Activated CD4-positive, alpha-beta T cell treated with anti-CD3 and anti-CD28 coated beads for 1 hour (primary cell): ENCODE measurements around the gene FRS2.

Source experiments
- DNase-seq: peaks from one replicate; pipeline ENCODE4 v3.0.0-alpha.2; 2020

FRS2 gene

GRCh38 chr12:69466867-69467266, 3.3 kb upstream of the FRS2 start:
- DNase-seq = no peak

- no peak for DNase-seq
These were observed 2.8 kb upstream of the FRS2 start for GRCh38 chr12:69467366-69467765.

- no peak for DNase-seq
These were observed 1.8 kb upstream of the FRS2 start for GRCh38 chr12:69468237-69469026.

GRCh38 chr12:69469854-69470188, 367 bp upstream of the FRS2 start:
- no peak for DNase-seq

GRCh38 chr12:69471076-69471430, 865 bp downstream of the FRS2 start:
- no peak for DNase-seq

GRCh38 chr12:69471667-69472385, 1.6 kb downstream of the FRS2 start:
- no peak for DNase-seq

GRCh38 chr12:69473262-69473661, 3.1 kb downstream of the FRS2 start:
- no peak for DNase-seq

- no peak for DNase-seq
These were observed 4.3 kb downstream of the FRS2 start for GRCh38 chr12:69474456-69474855.

- no peak for DNase-seq
These were observed 5.2 kb downstream of the FRS2 start for GRCh38 chr12:69475237-69475975.

GRCh38 chr12:69476276-69477017, 6.3 kb downstream of the FRS2 start:
- no peak for DNase-seq

GRCh38 chr12:69479675-69480074, 9.5 kb downstream of the FRS2 start:
- DNase-seq = no peak

- no peak for DNase-seq
These were observed 10.5 kb downstream of the FRS2 start for GRCh38 chr12:69480698-69481097.

- no peak for DNase-seq
These were observed 10.9 kb downstream of the FRS2 start for GRCh38 chr12:69481133-69481532.

GRCh38 chr12:69483700-69484099, 13.5 kb downstream of the FRS2 start:
- DNase-seq = no peak

- DNase-seq = no peak
These were observed 14.2 kb downstream of the FRS2 start for GRCh38 chr12:69484428-69484827.

- DNase-seq = no peak
These were observed 20.9 kb downstream of the FRS2 start for GRCh38 chr12:69490920-69491643.

GRCh38 chr12:69492739-69493138, 22.6 kb downstream of the FRS2 start:
- no peak for DNase-seq

- DNase-seq = no peak
These were observed 24.9 kb downstream of the FRS2 start for GRCh38 chr12:69495071-69495470.

- no peak for DNase-seq
These were observed 27.3 kb downstream of the FRS2 start for GRCh38 chr12:69497308-69498026.

GRCh38 chr12:69500631-69501030, 30.4 kb downstream of the FRS2 start:
- DNase-seq = no peak

- no peak for DNase-seq
These were observed 31.1 kb downstream of the FRS2 start for GRCh38 chr12:69501154-69501895.
